GM21360 (cell line): ENCODE results near the gene TVP23C.

Experiments
- ATAC-seq: cut with Tn5 transposase; IDR thresholded peaks from one replicate; pipeline ENCODE4 v1.9.1; 2021; ENCODE audit warnings: mild to moderate bottlenecking, moderate library complexity; ENCODE audit not compliant: unreplicated experiment

TVP23C gene

DNA sequence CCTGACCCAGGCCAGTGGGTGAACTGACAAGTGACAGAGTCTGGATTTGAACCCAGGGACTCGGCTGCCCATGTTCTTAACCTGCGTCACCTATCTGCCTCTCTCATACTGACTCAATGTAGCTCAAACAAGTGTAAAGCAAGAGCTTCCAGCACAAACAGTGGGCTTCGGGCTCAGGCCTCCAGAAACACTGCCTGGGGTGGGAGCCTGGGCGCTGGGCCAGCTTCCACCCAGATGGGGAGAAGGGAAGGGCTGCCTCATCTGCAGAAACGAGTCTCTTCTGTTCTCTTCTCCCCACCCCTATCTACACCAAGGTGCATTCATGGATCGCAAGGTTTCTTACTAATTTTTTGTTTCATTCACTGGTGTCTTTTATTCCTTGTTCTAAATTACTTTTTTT lies 97.2 kb downstream of the TVP23C start:
- ATAC-seq = no peak

DNA sequence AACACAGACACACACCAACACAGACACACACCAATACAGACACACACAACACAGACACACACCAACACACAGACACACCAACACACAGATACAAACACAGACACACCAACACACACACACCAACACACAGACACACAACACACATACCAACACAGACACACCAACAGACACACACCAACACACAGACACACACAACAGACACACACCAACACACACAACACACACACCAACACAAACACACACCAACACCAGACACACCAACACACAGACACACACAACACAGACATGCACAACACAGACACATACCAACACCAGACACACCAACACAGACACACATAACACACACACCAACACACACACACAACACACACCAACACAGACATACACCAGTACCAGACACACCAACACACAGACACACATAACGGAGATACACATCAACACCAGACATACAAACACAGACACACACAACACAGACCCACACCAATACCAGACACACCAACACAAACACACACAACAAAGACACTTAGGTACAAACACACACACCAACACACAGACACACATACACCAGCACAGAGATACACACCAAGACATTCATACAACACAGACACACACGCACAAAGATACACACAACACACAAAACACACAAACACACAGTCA lies 98.1 kb downstream of the TVP23C start:
- ATAC-seq = no peak

DNA sequence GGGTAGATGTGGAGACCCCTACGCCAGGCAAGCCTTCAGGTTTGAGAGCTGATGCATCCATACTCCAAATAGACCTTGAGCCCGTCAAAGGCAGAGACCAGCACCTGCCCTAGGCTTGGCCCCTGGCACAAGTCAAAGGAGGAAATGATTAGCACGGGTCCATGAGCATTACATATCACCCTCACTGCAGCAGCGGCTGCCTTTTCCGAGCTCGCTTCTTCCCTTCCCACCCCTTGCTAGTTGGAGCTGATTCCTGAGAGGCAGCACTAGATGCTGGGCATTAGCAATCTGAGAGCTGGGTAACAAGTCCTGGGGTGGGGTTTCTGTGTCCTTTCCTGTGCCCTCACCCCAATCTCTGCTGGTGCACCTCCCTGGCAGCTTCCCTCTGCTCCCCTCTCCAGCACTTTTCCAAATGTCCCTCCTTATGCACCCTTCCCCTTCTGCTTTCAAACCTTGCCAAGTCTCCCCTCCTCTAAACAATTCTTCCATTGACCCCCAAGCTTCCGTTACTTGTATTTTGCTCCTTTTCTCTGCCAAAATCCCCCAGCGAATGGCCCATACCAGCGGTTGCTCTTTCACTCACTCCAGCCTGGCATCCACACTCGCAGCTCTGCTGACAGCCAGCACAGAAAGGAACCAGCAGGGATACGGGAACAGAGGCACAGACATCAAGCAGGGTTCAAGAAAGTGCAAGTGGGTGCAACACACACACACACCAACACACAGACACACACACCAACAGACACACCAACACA lies 98.9 kb downstream of the TVP23C start:
- no peak for ATAC-seq

DNA sequence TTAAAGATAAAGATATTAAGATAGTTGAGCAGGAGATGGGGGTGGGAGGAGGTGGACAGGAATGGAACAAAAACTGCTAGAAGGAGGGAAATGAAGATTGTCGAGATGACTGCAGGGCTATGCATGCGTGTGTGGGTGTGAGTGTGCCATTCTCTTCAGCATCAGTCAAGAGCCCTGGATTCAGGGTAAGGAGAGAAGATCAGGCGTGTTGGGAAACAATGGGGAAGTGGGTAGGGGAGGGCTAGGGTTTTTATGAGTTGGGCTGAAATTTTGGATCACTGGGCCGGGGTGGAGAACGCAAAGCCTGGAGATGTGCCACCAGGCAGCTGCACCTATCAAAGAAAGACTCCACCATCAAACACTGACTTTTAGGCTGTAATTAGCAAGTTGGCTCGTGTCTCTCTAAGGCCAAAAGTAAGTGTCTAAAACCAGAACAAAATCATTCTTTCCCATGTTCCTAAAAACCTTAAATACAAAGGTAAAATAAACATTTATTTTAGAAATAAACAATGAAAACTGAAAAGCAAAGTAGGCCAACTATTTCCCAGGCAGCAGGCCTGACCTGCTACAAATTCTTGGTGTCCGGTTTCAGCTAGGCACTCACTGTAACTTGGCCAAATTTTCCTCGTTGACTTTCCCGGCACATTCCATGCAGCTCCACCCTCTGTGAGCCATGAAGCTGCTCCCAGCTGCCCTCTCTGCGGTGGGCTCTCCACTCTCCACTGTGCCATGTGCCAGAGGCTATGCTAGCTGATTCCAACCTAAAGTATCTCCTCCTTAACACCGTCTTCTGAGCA lies 100.1 kb downstream of the TVP23C start:
- no peak for ATAC-seq

DNA sequence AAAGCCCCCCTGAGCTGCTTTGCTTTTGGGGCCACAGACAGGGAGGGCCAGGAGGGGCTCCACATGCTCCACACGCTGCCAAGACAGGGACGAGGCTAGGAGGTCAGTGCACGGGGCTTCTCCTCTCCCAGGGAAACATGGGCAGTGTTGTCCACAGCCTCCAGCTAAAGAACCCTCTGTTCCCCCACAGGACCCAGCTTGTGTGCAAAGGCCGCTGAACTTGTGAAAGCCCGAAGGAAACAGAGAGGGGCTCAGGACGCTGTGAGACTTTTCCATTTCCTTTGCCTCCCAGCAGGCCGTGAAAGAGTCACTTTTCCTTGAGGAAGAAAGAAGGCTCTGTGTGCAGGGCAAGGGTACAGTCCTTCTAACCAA lies 105.6 kb downstream of the TVP23C start:
- no peak for ATAC-seq

DNA sequence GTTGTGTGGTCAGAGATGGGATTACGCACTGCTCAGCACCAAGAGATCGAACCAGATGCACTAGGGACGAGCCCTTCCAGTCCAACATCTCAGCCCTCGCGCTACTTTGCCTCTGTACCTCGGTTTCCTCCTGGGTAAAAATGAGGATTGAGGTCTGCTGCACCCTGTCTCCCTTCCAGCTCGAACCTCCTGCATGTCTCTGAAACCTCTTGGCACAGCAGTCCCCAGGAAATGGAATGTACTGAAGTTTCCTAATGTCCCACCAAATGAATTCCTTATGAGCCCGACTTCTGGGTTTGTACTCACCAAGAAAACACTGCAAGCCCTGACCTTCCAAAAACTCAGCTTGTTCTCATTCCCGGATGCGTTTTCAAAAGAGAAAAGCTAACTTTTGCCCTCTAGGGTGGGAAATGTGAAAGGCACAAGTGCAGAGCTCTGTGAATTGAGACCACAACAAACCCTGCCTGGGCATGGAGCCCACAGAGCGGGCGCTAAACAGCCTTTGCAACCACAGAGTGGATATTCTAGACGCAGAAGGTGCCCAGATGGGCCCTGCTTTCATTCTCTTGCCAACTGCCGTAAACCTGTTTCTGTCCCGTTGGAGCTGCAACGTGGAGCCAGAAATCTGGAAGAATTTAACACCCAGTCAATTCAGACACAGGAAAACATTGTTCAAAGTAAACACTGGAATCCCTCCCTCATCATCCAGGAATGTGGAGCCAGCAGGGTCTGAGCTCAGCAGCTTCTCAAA lies 106.1 kb downstream of the TVP23C start:
- ATAC-seq = no peak

DNA sequence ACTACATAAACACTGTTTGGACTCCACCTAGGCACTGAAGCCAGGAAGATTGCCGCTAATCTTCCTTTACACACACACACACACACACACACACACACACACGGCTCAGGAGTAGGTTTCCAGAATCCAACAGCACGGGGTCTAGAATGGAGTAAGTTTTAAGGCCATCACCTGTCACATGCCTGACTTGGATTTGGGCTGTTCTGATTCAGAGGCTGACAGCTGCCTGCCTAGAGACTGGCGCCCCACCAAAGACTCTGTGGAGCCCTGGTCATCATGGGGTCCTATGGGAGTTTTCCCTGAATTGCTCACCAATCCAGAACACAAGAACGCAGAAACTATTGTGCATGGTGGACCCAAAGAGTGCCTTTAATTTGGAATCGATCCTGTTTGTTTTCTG lies 106.8 kb downstream of the TVP23C start:
- no peak for ATAC-seq

DNA sequence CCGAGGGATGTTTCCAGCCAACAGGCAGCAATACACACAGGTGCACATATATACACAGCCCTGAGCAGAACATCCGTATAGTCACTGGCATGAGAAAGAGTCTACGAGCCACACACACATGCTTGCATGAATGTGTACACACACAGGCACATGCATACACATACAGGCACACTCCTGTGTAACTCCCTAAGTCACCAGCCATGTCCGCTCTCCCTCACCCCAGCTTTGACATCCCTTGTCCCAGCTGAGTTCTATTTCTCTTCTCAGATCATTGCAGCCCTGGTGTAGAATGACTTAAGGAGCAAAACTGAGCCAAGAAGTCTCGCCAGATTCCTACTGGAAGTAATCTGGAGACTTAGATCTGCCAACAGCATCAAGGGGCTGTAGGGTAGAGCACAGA lies 108.9 kb downstream of the TVP23C start:
- ATAC-seq = no peak

DNA sequence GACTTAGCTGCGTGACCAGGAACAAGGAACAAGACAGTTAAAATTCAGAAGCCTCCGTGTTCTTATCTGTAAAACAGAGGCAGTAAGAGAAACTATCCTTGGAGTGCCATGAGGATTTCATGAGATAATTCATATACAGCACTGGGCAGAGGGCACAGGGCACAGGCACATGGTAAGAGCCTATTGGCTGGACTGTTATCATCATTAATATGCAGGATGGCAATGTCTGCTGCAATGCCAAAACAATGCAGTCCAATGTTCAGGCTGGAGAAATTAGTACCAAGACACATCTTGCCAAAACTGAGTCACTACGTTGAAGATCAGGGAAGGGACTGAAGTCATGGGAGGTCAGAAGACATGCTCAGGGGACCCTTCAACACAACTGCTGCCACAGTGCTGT lies 109.5 kb downstream of the TVP23C start:
- ATAC-seq = no peak

DNA sequence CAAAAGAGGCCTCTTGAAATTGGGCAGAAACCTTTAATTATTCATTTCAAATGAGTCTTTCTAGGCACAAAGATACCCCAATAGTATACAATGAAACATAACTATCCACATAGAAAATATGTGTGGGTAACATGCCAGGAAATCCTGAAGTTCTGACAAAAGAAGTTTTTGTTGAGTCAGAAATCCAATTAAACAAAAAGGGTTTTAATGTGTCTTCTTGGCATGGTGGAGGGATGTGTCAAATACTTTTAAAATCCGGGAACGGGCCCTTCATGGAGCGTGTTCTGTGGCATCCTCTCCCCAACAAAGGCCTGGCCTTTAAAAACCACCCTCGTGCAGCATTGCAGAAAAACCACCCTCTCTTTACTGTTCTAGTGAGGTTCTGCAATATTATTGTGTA lies 110.0 kb downstream of the TVP23C start:
- no peak for ATAC-seq

DNA sequence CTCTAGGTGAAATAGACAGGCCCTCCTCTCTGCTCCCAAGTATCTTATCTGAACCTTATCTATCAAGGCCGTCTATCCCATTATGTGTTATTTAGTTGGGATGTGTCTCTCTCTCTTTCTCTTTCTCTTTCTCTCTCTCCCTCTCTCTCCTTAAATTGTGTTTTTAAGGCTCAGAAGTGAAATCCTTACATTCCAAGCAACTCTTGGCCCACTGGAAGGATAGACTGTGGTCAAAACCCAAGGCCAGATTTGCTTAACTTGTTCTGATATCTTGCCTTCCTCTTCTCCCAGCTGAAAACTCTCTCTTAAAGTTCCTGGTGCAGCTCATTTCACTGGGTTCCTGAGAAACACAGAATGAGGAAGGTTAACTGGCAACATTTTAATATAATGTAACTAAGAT lies 110.5 kb downstream of the TVP23C start:
- ATAC-seq = no peak
